DND-41 (cell line): ENCODE results near the gene OR10AD1.

Source experiments
- ATAC-seq: fragments of 200-7000 bp; cut with Tn5 transposase; 3 replicates; pipeline ENCODE4 v1.9.1; 2021; ENCODE audit warnings: low read depth; ENCODE audit not compliant: insufficient read depth
- DNase-seq: peaks from one replicate; pipeline ENCODE4 v3.0.0-alpha.2; 2020
- H2AFZ ChIP-seq: 2 replicates; pipeline ENCODE4 v1.6.0; 2012; ENCODE audit warnings: low read depth, low read length
- H3K27ac ChIP-seq: 2 replicates; pipeline ENCODE4 v1.5.1; 2012; ENCODE audit warnings: low read length, inconsistent platforms
- H3K27me3 ChIP-seq: fragments of 200-600 bp; sonication (generic); 2 replicates; pipeline ENCODE4 v1.6.0; 2012; ENCODE audit warnings: low read length, mild to moderate bottlenecking, inconsistent platforms; ENCODE audit not compliant: insufficient read depth, poor library complexity
- H3K36me3 ChIP-seq: 2 replicates; pipeline ENCODE4 v1.5.1; 2012; ENCODE audit warnings: low read length, inconsistent platforms; ENCODE audit not compliant: insufficient read depth
- H3K4me1 ChIP-seq: 2 replicates; pipeline ENCODE4 v1.5.1; 2012; ENCODE audit warnings: mild to moderate bottlenecking, low read length; ENCODE audit not compliant: insufficient read depth
- H3K4me2 ChIP-seq: 2 replicates; pipeline ENCODE4 v1.6.0; 2012; ENCODE audit warnings: mild to moderate bottlenecking, moderate library complexity, low read length, inconsistent platforms; ENCODE audit not compliant: insufficient read depth
- H3K4me3 ChIP-seq, 2 experiments: fragments of 200-600 bp in 1 of 2; shearing (Covaris generic) in 1 of 2; 2 replicates each; pipeline ENCODE4 v1.5.1; 2012 to 2016; ENCODE audit warnings: inconsistent platforms in 2 of 2, low read length in 2 of 2, mild to moderate bottlenecking in 2 of 2, low read depth in 1 of 2, moderate library complexity in 1 of 2
- H3K79me2 ChIP-seq: 2 replicates; pipeline ENCODE4 v1.6.0; 2012; ENCODE audit warnings: low read length, inconsistent platforms; ENCODE audit not compliant: insufficient read depth
- H3K9ac ChIP-seq: 2 replicates; pipeline ENCODE4 v1.6.0; 2012; ENCODE audit warnings: low read depth, mild to moderate bottlenecking, inconsistent platforms, low read length, moderate library complexity
- H3K9me3 ChIP-seq: 2 replicates; pipeline ENCODE4 v1.5.1; 2012; ENCODE audit warnings: low read length, moderate library complexity, mild to moderate bottlenecking, inconsistent platforms; ENCODE audit not compliant: insufficient read depth, severe bottlenecking
- H4K20me1 ChIP-seq: 2 replicates; pipeline ENCODE4 v1.6.0; 2012; ENCODE audit warnings: low read length; ENCODE audit not compliant: insufficient read depth
- CTCF ChIP-seq: IDR thresholded peaks from 2 replicates; pipeline ENCODE4 v1.5.1; 2012; ENCODE audit warnings: borderline replicate concordance, low read length, moderate library complexity, mild to moderate bottlenecking; ENCODE audit not compliant: poor library complexity, severe bottlenecking; ENCODE audit errors: extremely low read depth
- EZH2 ChIP-seq: IDR thresholded peaks from 3 replicates; pipeline ENCODE4 v1.6.1; 2012; ENCODE audit warnings: borderline replicate concordance, low read depth, mild to moderate bottlenecking, moderate library complexity, low read length, inconsistent platforms; ENCODE audit not compliant: severe bottlenecking

The OR10AD1 gene

GRCh38 chr12:48189331-48190125 is 13.6 kb downstream of the OR10AD1 start:
- peaks cover 28% of the 10 kb centered on the region for H3K27me3 ChIP-seq
- H2AFZ ChIP-seq = no peak overlapping the region
- TF ChIP-seq EZH2 = no peak
- peak; percentile 93 for TF ChIP-seq CTCF
- no peak overlapping the region for H3K27ac ChIP-seq
- no peaks in the 10 kb centered on the region for H3K79me2 ChIP-seq
- H3K9me3 ChIP-seq = no peaks in the 10 kb centered on the region
- H3K4me1 ChIP-seq = no peaks in the 10 kb centered on the region
- no peak overlapping the region for H3K4me3 ChIP-seq
- no peaks in the 10 kb centered on the region for H4K20me1 ChIP-seq
- DNase-seq (peak; percentile 69), ATAC-seq (peak; percentile 90)
- H3K4me2 ChIP-seq = no peak overlapping the region
- H3K36me3 ChIP-seq = no peaks in the 10 kb centered on the region
- no peak overlapping the region for H3K9ac ChIP-seq

- ATAC-seq (no peak), DNase-seq (no peak)
- Histone ChIP-seq H3K79me2 (no peaks in the 10 kb centered on the region), H3K9ac (no peak overlapping the region), H3K27ac (no peak overlapping the region), H2AFZ (no peak overlapping the region), H3K4me3 (no peak overlapping the region), H3K4me1 (peaks cover 5% of the 10 kb centered on the region), H3K4me2 (no peak overlapping the region), H3K36me3 (no peaks in the 10 kb centered on the region), H4K20me1 (no peaks in the 10 kb centered on the region), H3K27me3 (peaks cover 24% of the 10 kb centered on the region), H3K9me3 (no peaks in the 10 kb centered on the region)
- TF ChIP-seq EZH2 (no peak), CTCF (no peak)
These were observed 15.0 kb downstream of the OR10AD1 start for GRCh38 chr12:48187916-48188695.

- DNase-seq = no peak
- Histone ChIP-seq H3K9me3 (no peaks in the 10 kb centered on the region), H3K27me3 (peaks cover 44% of the 10 kb centered on the region), H3K79me2 (no peaks in the 10 kb centered on the region), H3K36me3 (no peaks in the 10 kb centered on the region), H3K4me1 (peaks cover 14% of the 10 kb centered on the region), H2AFZ (no peak overlapping the region), H3K4me3 (no peak overlapping the region), H3K27ac (no peak overlapping the region), H3K9ac (no peak overlapping the region), H4K20me1 (no peaks in the 10 kb centered on the region), H3K4me2 (no peak overlapping the region)
- TF ChIP-seq CTCF (no peak), EZH2 (no peak)
- no peak for ATAC-seq
These were observed 17.7 kb downstream of the OR10AD1 start for GRCh38 chr12:48185181-48185919.
